Transverse colon (tissue), 4 donors: ENCODE data around the gene ITGA3. TPM values are rescaled to one million over a fixed set of nuclear protein-coding genes. Genes with fewer than 3 reads are reported as not detected.

Experiments
- DNase-seq: peaks from one replicate; pipeline ENCODE4 v3.0.0-alpha.2; 2019
- H3K27ac ChIP-seq, 4 donors: fragments of 200-600 bp; sonication (generic); 2 replicates each; pipeline ENCODE4 v1.5.1; 2016 to 2018; ENCODE audit warnings: inconsistent platforms in 4 of 4
- H3K27me3 ChIP-seq: fragments of 200-600 bp; sonication (generic); 2 replicates; pipeline ENCODE4 v1.5.1; 2017; ENCODE audit warnings: inconsistent platforms
- H3K36me3 ChIP-seq, 4 donors: fragments of 200-600 bp; sonication (generic); 2 replicates each; pipeline ENCODE4 v1.5.1; 2017 to 2019; ENCODE audit warnings: inconsistent platforms in 4 of 4
- H3K4me1 ChIP-seq, 4 donors: fragments of 200-600 bp; sonication (generic); 2 replicates each; pipeline ENCODE4 v1.5.1; 2017 to 2020; ENCODE audit warnings: inconsistent platforms in 4 of 4
- H3K4me3 ChIP-seq, 4 donors: fragments of 200-600 bp; sonication (generic); 1 replicate in 1 of 4; 2 replicates in 3 of 4; pipeline versions ENCODE4 v1.5.1 to v1.6.1; 2017 to 2019; ENCODE audit warnings: inconsistent platforms in 4 of 4
- H3K9me3 ChIP-seq, 2 donors: fragments of 200-600 bp; sonication (generic); 2 replicates each; pipeline ENCODE4 v1.5.1; 2017 to 2019; ENCODE audit warnings: inconsistent platforms in 2 of 2
- CTCF ChIP-seq, 5 experiments: fragments of 200-600 bp in 3 of 5; fragments of 450-650 bp in 2 of 5; sonication (generic) in 3 of 5; IDR thresholded peaks; 1 replicate in 2 of 5; 2 replicates in 3 of 5; pipeline ENCODE4 v1.5.1; 2016 to 2017; ENCODE audit warnings: antibody characterized with exemption in 5 of 5, inconsistent platforms in 3 of 5, mild to moderate bottlenecking in 2 of 5, moderate library complexity in 1 of 5
- EP300 ChIP-seq: sonication (generic); formaldehyde crosslinking; IDR thresholded peaks from one replicate; pipeline ENCODE4 v1.6.1; 2017; ENCODE audit warnings: antibody characterized with exemption, low read depth
- POLR2A ChIP-seq: fragments of 450-650 bp; IDR thresholded peaks from one replicate; pipeline ENCODE4 v1.6.1; 2016; ENCODE audit warnings: antibody characterized with exemption, mild to moderate bottlenecking, moderate library complexity
- POLR2AphosphoS5 ChIP-seq, 3 donors: sonication (generic); formaldehyde crosslinking; IDR thresholded peaks; one replicate each; pipeline ENCODE4 v1.6.1; 2016; ENCODE audit warnings: antibody characterized with exemption in 3 of 3
- WGBS, 2 donors: methylation state at CpG; one replicate each; pipeline ENCODE4 v1.1.5; 2018; ENCODE audit warnings: low coverage in 1 of 2; 5-methylcytosine and 5-hydroxymethylcytosine counted together
- in situ Hi-C, 4 donors: fragments of 200-750 bp; cut with MboI; loops; one replicate each; pipeline versions ENCODE4 v1.15.0 to v1.15.1; 2017; ENCODE audit warnings: low sequenced_read_pairs in 3 of 4, low pct_ligation_motif_present in 1 of 4, low pct_unique_long_range_greater_than_20kb in 1 of 4
- intact Hi-C: fragments of 100-400 bp; cut with DNase I; formaldehyde crosslinking; loops from one replicate; pipeline ENCODE4 v1.15.1; 2023; ENCODE audit warnings: low total_unique reads
- total RNA-seq, 4 donors: library from RNA; depleted of rRNA; stranded (reverse); fragments of >200 nt; gene quantifications; one replicate each; pipeline ENCODE4 v1.1.0, GENCODE V29; 2016

Gene ITGA3
- total RNA-seq, 4 donors from 2014 or later: 147 to 294 (median 171) TPM

GRCh38 chr17:50053654-50053960 is 2.3 kb upstream of the ITGA3 start:
- Histone ChIP-seq H3K4me3 (no peak overlapping the region), H3K4me1 (peaks cover 19 to 45% (median 35%) of the 10 kb centered on the region in 4 donors), H3K9me3 (no peaks in the 10 kb centered on the region), H3K27ac (peak overlapping the region in 2 of 4 donors; percentile 10), H3K36me3 (no peaks in the 10 kb centered on the region), H3K27me3 (no peaks in the 10 kb centered on the region)
- in situ Hi-C loops: no loop called here
- WGBS, 2 donors: 64 to 92% methylated on average over 2 to 3 of the region's 3 CpGs
- TF ChIP-seq CTCF (IDR thresholded peaks at IDR 0.05) (no peak), EP300 (no peak), POLR2AphosphoS5 (IDR thresholded peaks at IDR 0.05) (no peak), POLR2A (no peak)
- DNase-seq: no peak
- intact Hi-C loops: no loop called here

- no peaks in the 10 kb centered on the region for H3K9me3 ChIP-seq
- in situ Hi-C loops (no loop called here), intact Hi-C loops (no loop called here)
- no peaks in the 10 kb centered on the region for H3K27me3 ChIP-seq
- peak overlapping the region; percentile 67 to 83 (median 77) for H3K4me3 ChIP-seq
- WGBS, 2 donors: 2% methylated on average over 14 of the region's 14 CpGs; no CpG with 5 or more reads in 1 of the 2 donors
- TF ChIP-seq CTCF (IDR thresholded peaks at IDR 0.05) (no peak), POLR2AphosphoS5 (IDR thresholded peaks at IDR 0.05) (peak; percentile 89 to 96 (median 96)), EP300 (no peak), POLR2A (peak; percentile 92)
- no peaks in the 10 kb centered on the region for H3K36me3 ChIP-seq
- peak; percentile 87 for DNase-seq
- H3K27ac ChIP-seq: peak overlapping the region; percentile 93 to 98 (median 96)
- H3K4me1 ChIP-seq: peaks cover 32 to 60% (median 50%) of the 10 kb centered on the region in 4 donors
Observed at GRCh38 chr17:50055055-50055425, 870 bp upstream of the ITGA3 start.

GRCh38 chr17:50056217-50056960 is 479 bp downstream of the ITGA3 start:
- WGBS, 2 donors: 1% methylated on average over 37 of the region's 64 CpGs; no CpG with 5 or more reads in 1 of the 2 donors

GRCh38 chr17:50056961-50057330 is 1.0 kb downstream of the ITGA3 start:
- no peaks in the 10 kb centered on the region for H3K27me3 ChIP-seq
- H3K36me3 ChIP-seq: no peaks in the 10 kb centered on the region
- 10 to 17% methylated on average over 2 to 15 of the region's 15 CpGs for WGBS, 2 donors
- peaks cover 50 to 72% (median 69%) of the 10 kb centered on the region in 4 donors for H3K4me1 ChIP-seq
- H3K9me3 ChIP-seq: no peaks in the 10 kb centered on the region
- in situ Hi-C loops: no loop called here
- peak overlapping the region; percentile 93 to 98 (median 96) for H3K27ac ChIP-seq
- intact Hi-C loops: no loop called here
- DNase-seq: peak; percentile 69
- H3K4me3 ChIP-seq: peak overlapping the region; percentile 67 to 83 (median 77)
- TF ChIP-seq EP300 (no peak), POLR2A (peak; percentile 7)

More at GRCh38 chr17:50056217-50056960, 479 bp downstream of the ITGA3 start:
- Histone ChIP-seq H3K4me1 (peaks cover 45 to 68% (median 63%) of the 10 kb centered on the region in 4 donors), H3K27ac (peak overlapping the region; percentile 93 to 98 (median 96)), H3K27me3 (no peaks in the 10 kb centered on the region), H3K36me3 (no peaks in the 10 kb centered on the region), H3K4me3 (peak overlapping the region; percentile 67 to 83 (median 77)), H3K9me3 (no peaks in the 10 kb centered on the region)
- TF ChIP-seq POLR2A: no peak
- peak in 4 of 5 experiments; percentile 17 to 43 (median 32) for TF ChIP-seq CTCF (IDR thresholded peaks at IDR 0.05)
- peak in 1 of 3 donors; percentile 2 for TF ChIP-seq POLR2AphosphoS5 (IDR thresholded peaks at IDR 0.05)
- in situ Hi-C loops: no loop called here
- DNase-seq: peak; percentile 71
- intact Hi-C loops: no loop called here
